Measurements from ENCODE around the gene TIMP3.

DNA sequence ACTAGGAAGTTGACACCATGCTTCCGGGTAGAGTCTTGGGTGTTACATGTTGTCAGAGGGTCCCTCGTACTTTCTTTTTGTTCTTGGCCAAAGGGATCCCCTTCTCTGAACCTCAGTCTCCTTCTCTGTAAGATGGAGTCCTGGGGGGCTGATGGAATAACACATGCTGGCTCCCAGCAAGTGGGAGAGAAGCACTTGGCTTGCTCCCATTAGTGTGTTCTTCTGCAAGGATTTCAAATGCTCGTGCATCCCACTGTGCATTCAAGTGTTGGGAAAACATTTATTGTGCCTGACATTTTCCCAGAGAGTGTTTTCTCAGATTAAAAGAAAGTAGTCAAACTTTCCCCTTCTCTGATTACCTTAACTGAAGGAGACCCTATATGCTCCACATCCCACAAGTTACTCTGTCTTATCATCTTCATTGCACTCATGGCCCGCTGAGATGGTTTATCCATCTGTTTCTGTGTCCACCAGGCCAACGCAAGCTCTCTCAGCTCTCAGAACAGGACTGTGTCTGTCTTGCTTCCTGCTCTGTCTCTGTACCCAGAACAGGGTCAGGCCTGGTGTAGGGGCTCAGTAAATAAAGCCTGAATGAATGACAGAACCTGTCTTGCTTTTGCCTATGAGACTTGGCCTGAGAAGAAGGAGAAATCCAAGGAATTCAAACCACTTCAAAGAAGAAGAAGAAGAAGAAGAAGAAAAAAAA lies 16.0 kb upstream of the TIMP3 start:
- TF ChIP-seq, protein P1, sequence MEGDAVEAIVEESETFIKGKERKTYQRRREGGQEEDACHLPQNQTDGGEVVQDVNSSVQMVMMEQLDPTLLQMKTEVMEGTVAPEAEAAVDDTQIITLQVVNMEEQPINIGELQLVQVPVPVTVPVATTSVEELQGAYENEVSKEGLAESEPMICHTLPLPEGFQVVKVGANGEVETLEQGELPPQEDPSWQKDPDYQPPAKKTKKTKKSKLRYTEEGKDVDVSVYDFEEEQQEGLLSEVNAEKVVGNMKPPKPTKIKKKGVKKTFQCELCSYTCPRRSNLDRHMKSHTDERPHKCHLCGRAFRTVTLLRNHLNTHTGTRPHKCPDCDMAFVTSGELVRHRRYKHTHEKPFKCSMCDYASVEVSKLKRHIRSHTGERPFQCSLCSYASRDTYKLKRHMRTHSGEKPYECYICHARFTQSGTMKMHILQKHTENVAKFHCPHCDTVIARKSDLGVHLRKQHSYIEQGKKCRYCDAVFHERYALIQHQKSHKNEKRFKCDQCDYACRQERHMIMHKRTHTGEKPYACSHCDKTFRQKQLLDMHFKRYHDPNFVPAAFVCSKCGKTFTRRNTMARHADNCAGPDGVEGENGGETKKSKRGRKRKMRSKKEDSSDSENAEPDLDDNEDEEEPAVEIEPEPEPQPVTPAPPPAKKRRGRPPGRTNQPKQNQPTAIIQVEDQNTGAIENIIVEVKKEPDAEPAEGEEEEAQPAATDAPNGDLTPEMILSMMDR (conservative IDR thresholded peaks at IDR 0.05; ENCODE audit: low read depth, low read length): no peak
- no peak for TF ChIP-seq EZH2 (IDR thresholded peaks at IDR 0.05; ENCODE audit: borderline replicate concordance, low read depth, low read length, poor library complexity, severe bottlenecking)

Data from A673 (cell line).